BLaER1 treated with 17β-estradiol and CSF1 and Interleukin-3, amounts not matched to agents 10 nM and 100 nM (cell line): ENCODE results near the gene HOXA2.

Experiments used
- H3K27ac ChIP-seq, 11 experiments: shearing (Covaris generic); formaldehyde crosslinking; 2 replicates each; pipeline ENCODE4 v1.8.1; 2022
- H3K27me3 ChIP-seq, 11 experiments: shearing (Covaris generic); formaldehyde crosslinking; 2 replicates each; pipeline ENCODE4 v1.8.1; 2022
- H3K36me3 ChIP-seq, 11 experiments: shearing (Covaris generic); formaldehyde crosslinking; 2 replicates each; pipeline ENCODE4 v1.8.1; 2022
- H3K4me1 ChIP-seq, 10 experiments: shearing (Covaris generic); formaldehyde crosslinking; 2 replicates each; pipeline ENCODE4 v1.8.1; 2022
- H3K4me2 ChIP-seq, 11 experiments: shearing (Covaris generic); formaldehyde crosslinking; 2 replicates each; pipeline ENCODE4 v1.8.1; 2022
- H3K4me3 ChIP-seq, 10 experiments: shearing (Covaris generic); formaldehyde crosslinking; 2 replicates each; pipeline ENCODE4 v1.8.1; 2022
- H3K9ac ChIP-seq, 11 experiments: shearing (Covaris generic); formaldehyde crosslinking; 2 replicates each; pipeline ENCODE4 v1.8.1; 2022
- H3K9me3 ChIP-seq, 11 experiments: shearing (Covaris generic); formaldehyde crosslinking; replicated peaks in 1 of 11; 2 replicates each; pipeline ENCODE4 v1.8.1; 2022
- H4K20me1 ChIP-seq, 11 experiments: shearing (Covaris generic); formaldehyde crosslinking; 2 replicates each; pipeline ENCODE4 v1.8.1; 2022
- Cebpa-rat ChIP-seq, 11 experiments: shearing (Covaris generic); IDR thresholded peaks; 2 replicates each; pipeline ENCODE4 v1.8.1; 2022

The HOXA2 gene

GRCh38 chr7:27147199-27148030, 44.9 kb upstream of the HOXA2 start, which contains the start of gene HOXA6:
HOXA6 (minus strand) TSS chr7:27147774; CDS start chr7:27147749, 25 bp downstream.
- H3K4me2 ChIP-seq, result peak within 1 kb of the TSS in 3 of 11 experiments; percentile 18 to 27 (median 20); a peak in 3 of 22 replicates
- peaks cover 100% of the 10 kb centered on the region in 11 experiments for H3K27me3 ChIP-seq
- no peak for TF ChIP-seq Cebpa-rat (IDR thresholded peaks at IDR 0.05)
- peaks cover 0 to 22% (median 14%) of the 10 kb centered on the region in 11 experiments; a peak in 16 of 22 replicates for H4K20me1 ChIP-seq
- H3K9ac ChIP-seq, result no peak within 1 kb of the TSS
- H3K4me3 ChIP-seq, result peak within 1 kb of the TSS in 3 of 10 experiments; percentile 5 to 16 (median 14); a peak in 4 of 20 replicates
- H3K9me3 ChIP-seq, result peaks cover 62 to 71% (median 66%) of the 10 kb centered on the region in 11 experiments
- H3K36me3 ChIP-seq, result peaks cover 0 to 16% (median 0%) of the 10 kb centered on the region in 11 experiments; a peak in 3 of 22 replicates
- peaks cover 11 to 26% (median 18%) of the 10 kb centered on the region in 10 experiments for H3K4me1 ChIP-seq
- no peak within 1 kb of the TSS for H3K27ac ChIP-seq

DNA sequence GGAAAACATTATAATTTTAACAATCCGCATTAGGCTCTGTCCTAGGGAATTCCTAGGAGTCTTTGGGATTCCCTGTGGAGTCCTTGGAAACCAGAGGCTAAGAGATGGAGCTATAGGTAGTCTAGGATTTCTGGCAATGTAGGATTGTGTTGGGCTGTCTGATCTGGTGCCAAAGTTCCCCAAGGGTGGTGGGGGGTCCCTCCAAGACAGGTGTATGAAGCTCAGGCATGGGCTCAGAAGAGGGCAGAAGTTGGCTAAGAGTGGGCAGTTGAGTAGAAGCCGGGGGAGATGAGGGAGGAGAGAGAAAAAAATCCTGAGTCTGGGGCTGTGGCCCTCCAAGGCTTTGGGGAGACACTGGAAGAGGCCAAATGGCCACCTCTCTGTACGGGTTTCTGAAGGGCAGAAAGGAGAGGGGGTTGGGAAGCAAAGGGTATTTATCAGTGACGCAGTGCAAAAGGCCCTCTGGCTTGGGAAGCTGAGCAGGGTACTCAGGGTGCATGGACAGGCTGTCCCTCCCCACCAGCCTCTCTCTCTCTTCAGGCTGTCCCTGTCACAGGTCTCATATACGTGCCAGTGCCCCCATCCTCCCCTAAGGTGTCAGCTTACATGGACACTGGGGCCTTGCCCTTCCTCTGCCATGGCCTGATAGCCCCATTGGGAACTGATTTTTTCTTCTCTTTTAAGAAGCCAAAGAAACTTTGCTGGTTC, 44.2 kb upstream of the HOXA2 start:
- Histone ChIP-seq H3K9ac (no peak overlapping the region), H3K36me3 (peaks cover 0 to 16% (median 0%) of the 10 kb centered on the region in 11 experiments; a peak in 3 of 22 replicates), H3K27me3 (peaks cover 100% of the 10 kb centered on the region in 11 experiments), H3K9me3 (peaks cover 69 to 79% (median 74%) of the 10 kb centered on the region in 11 experiments), H3K4me1 (peaks cover 8 to 18% (median 12%) of the 10 kb centered on the region in 10 experiments), H3K4me2 (no peak overlapping the region), H3K27ac (no peak overlapping the region), H4K20me1 (peaks cover 0 to 15% (median 6%) of the 10 kb centered on the region in 11 experiments; a peak in 16 of 22 replicates), H3K4me3 (peak overlapping the region in 1 of 10 experiments; percentile 5; a peak in 1 of 20 replicates)
- no peak for TF ChIP-seq Cebpa-rat (IDR thresholded peaks at IDR 0.05)

DNA sequence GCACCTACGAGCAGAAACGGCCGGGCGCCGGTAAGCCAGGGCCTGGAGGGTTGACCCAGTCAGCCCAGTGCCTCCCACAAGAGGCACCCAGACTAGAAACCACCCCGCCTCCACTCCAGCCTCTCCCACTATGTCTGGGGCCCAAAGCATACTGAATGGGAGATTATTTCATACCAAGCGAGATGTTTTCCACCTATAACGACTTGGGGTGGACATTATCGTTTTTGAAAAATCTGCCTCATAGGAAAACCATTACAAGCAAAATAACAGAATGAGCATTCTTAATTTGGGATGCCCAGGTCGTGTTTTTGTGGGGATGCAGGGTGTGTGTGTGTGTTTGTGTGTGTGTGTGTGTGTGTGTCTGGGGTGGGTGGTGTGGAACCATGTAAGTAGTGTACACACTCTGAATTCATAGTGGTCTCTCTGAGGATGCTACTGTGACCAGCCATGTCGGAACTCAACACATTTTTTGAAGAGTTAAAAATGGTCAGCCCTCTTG, 43.5 kb upstream of the HOXA2 start:
- peaks cover 95 to 100% (median 99%) of the 10 kb centered on the region in 11 experiments for H3K27me3 ChIP-seq
- TF ChIP-seq Cebpa-rat (IDR thresholded peaks at IDR 0.05), result no peak
- H3K36me3 ChIP-seq, result peaks cover 0 to 16% (median 0%) of the 10 kb centered on the region in 11 experiments; a peak in 3 of 22 replicates
- peaks cover 0 to 8% (median 0%) of the 10 kb centered on the region in 11 experiments; a peak in 5 of 22 replicates for H4K20me1 ChIP-seq
- H3K27ac ChIP-seq, result no peak overlapping the region
- H3K4me1 ChIP-seq, result peaks cover under 1 to 12% (median 5%) of the 10 kb centered on the region in 10 experiments; a peak in 14 of 20 replicates
- H3K9me3 ChIP-seq, result peaks cover 69 to 80% (median 75%) of the 10 kb centered on the region in 11 experiments
- H3K4me3 ChIP-seq, result peak overlapping the region in 1 of 10 experiments; percentile 35; a peak in 1 of 20 replicates
- H3K4me2 ChIP-seq, result no peak overlapping the region
- no peak overlapping the region for H3K9ac ChIP-seq

DNA sequence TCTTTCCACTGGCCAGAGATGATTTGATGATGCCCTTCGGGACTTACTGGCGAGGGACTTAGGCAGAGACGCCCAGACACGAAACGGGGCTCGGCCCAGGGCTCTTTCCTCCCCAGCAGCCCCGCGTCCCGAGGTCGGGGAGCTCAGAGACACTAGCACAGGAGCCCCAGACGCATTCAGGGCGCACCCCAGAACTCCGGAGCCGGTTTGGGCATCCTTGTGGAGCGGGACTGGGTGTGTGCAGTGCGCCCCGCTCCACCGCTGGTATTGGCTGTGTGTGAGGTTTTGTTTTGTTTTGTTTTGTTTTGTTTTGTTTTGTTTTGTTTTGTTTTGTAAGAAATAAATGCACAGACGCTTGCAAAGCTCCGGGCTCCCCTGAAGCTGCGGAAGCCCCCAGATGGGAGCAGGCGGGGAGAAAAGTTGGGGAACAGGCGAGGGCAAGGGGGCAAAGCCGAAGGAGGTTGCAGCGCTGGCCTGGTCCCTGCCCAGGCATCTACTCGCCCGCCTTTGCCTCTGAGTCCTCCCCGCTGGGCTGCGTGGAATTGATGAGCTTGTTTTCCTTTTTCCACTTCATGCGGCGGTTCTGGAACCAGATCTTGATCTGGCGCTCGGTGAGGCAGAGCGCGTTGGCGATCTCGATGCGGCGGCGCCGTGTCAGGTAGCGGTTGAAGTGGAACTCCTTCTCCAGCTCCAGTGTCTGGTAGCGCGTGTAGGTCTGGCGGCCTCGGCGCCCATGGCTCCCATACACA, 42.9 kb upstream of the HOXA2 start:
- Histone ChIP-seq H3K4me3 (peak overlapping the region in 3 of 10 experiments; percentile 22 to 35 (median 25); a peak in 5 of 20 replicates), H3K36me3 (peaks cover 0 to 16% (median 0%) of the 10 kb centered on the region in 11 experiments; a peak in 3 of 22 replicates), H3K9ac (no peak overlapping the region), H3K27me3 (peaks cover 89 to 100% (median 93%) of the 10 kb centered on the region in 11 experiments), H3K27ac (no peak overlapping the region), H4K20me1 (peaks cover 0 to 8% (median 0%) of the 10 kb centered on the region in 11 experiments; a peak in 4 of 22 replicates), H3K9me3 (peaks cover 69 to 80% (median 75%) of the 10 kb centered on the region in 11 experiments), H3K4me1 (peaks cover 0 to 6% (median 2%) of the 10 kb centered on the region in 10 experiments; a peak in 12 of 20 replicates), H3K4me2 (no peak overlapping the region)
- TF ChIP-seq Cebpa-rat (IDR thresholded peaks at IDR 0.05), result no peak

- no peak for TF ChIP-seq Cebpa-rat (IDR thresholded peaks at IDR 0.05)
- peaks cover 0 to 16% (median 0%) of the 10 kb centered on the region in 11 experiments; a peak in 3 of 22 replicates for H3K36me3 ChIP-seq
- peaks cover 69 to 82% (median 75%) of the 10 kb centered on the region in 11 experiments for H3K9me3 ChIP-seq
- peaks cover 0 to 4% (median 0%) of the 10 kb centered on the region in 10 experiments; a peak in 2 of 20 replicates for H3K4me1 ChIP-seq
- H3K4me2 ChIP-seq, result no peak overlapping the region
- peaks cover 0 to 8% (median 0%) of the 10 kb centered on the region in 11 experiments; a peak in 3 of 22 replicates for H4K20me1 ChIP-seq
- peaks cover 83 to 95% (median 87%) of the 10 kb centered on the region in 11 experiments for H3K27me3 ChIP-seq
- no peak overlapping the region for H3K9ac ChIP-seq
- H3K27ac ChIP-seq, result no peak overlapping the region
- H3K4me3 ChIP-seq, result peak overlapping the region in 2 of 10 experiments; percentile 22 to 35; a peak in 5 of 20 replicates
Measured at GRCh38 chr7:27144781-27145164, 42.3 kb upstream of the HOXA2 start.

GRCh38 chr7:27143950-27144780, 41.7 kb upstream of the HOXA2 start:
- Histone ChIP-seq H4K20me1 (peaks cover 0 to 8% (median 0%) of the 10 kb centered on the region in 11 experiments; a peak in 3 of 22 replicates), H3K27me3 (peaks cover 77 to 88% (median 81%) of the 10 kb centered on the region in 11 experiments), H3K4me1 (peaks cover 0 to 4% (median 0%) of the 10 kb centered on the region in 10 experiments; a peak in 2 of 20 replicates), H3K9ac (no peak overlapping the region), H3K4me2 (no peak overlapping the region), H3K27ac (no peak overlapping the region), H3K4me3 (peak overlapping the region in 3 of 10 experiments; percentile 19 to 35 (median 22); a peak in 4 of 20 replicates), H3K9me3 (peaks cover 74 to 87% (median 79%) of the 10 kb centered on the region in 11 experiments), H3K36me3 (peaks cover 0 to 16% (median 0%) of the 10 kb centered on the region in 11 experiments; a peak in 3 of 22 replicates)
- TF ChIP-seq Cebpa-rat (IDR thresholded peaks at IDR 0.05), result no peak
